ENCODE results near the gene GDE1. TPM values are rescaled to one million over a fixed set of nuclear protein-coding genes. Genes with fewer than 3 reads are reported as not detected.

GDE1 gene
- total RNA-seq, 4 donors from 2014 or later, result 41.7 to 65.0 (median 58.6) TPM

DNA sequence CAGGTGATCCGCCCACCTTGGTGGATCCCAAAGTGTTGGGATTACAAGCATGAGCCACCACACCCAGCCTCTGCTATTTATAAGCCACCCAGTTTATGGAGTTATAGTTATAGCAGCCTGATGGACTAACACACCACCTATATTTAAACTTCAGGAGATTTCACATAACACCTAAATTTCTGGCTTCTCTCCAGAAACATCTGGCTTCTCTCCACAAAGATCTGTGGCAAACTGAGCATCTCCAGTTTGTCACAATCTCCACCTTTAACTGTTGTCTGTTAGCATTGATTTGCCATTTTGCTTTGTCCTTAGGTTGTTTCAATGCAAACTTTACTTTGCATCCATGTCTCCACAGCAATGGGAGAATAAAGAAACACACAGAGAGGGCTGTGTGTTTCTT lies 39.6 kb downstream of the GDE1 start:
- intact Hi-C loops (cut with DNase I; ENCODE audit: low total_unique reads), result no loop called here
- no peak overlapping the region for H3K4me3 ChIP-seq (ENCODE audit: low read depth, poor library complexity, severe bottlenecking)
- WGBS, 2 donors, result 54 to 93% methylated on average over 1 of the region's 1 CpG
- TF ChIP-seq, protein P1, sequence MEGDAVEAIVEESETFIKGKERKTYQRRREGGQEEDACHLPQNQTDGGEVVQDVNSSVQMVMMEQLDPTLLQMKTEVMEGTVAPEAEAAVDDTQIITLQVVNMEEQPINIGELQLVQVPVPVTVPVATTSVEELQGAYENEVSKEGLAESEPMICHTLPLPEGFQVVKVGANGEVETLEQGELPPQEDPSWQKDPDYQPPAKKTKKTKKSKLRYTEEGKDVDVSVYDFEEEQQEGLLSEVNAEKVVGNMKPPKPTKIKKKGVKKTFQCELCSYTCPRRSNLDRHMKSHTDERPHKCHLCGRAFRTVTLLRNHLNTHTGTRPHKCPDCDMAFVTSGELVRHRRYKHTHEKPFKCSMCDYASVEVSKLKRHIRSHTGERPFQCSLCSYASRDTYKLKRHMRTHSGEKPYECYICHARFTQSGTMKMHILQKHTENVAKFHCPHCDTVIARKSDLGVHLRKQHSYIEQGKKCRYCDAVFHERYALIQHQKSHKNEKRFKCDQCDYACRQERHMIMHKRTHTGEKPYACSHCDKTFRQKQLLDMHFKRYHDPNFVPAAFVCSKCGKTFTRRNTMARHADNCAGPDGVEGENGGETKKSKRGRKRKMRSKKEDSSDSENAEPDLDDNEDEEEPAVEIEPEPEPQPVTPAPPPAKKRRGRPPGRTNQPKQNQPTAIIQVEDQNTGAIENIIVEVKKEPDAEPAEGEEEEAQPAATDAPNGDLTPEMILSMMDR (IDR thresholded peaks at IDR 0.05), result no peak
- no peak for TF ChIP-seq POLR2A (IDR thresholded peaks at IDR 0.05)
- DNase-seq (ENCODE audit: low spot score in 2 of 2), result no peak

DNA sequence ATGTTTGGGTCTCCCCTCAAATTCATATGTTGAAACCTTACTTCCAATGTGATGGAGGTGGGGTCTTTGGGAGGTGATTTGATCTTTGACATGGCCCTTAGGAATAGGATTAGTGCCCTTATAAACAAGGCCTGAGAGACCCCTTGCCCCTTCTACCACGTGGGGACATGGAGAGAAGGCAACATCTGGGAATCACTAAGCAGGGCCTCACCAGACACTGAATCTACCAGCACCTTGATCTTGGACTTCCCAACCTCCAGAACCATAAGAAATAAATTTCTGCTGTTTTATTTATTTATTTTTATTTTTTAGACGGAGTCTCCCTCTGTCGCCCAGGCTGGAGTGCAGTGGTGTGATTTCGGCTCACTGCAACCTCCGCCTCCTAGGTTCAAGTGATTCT lies 40.1 kb downstream of the GDE1 start:
- intact Hi-C loops (cut with DNase I; ENCODE audit: low total_unique reads), result no loop called here
- TF ChIP-seq, protein P1 (IDR thresholded peaks at IDR 0.05), result no peak
- TF ChIP-seq POLR2A (IDR thresholded peaks at IDR 0.05), result no peak
- 85 to 87% methylated on average over 5 of the region's 5 CpGs for WGBS, 2 donors
- H3K4me3 ChIP-seq (ENCODE audit: low read depth, poor library complexity, severe bottlenecking), result no peak overlapping the region
- no peak for DNase-seq (ENCODE audit: low spot score in 2 of 2)

DNA sequence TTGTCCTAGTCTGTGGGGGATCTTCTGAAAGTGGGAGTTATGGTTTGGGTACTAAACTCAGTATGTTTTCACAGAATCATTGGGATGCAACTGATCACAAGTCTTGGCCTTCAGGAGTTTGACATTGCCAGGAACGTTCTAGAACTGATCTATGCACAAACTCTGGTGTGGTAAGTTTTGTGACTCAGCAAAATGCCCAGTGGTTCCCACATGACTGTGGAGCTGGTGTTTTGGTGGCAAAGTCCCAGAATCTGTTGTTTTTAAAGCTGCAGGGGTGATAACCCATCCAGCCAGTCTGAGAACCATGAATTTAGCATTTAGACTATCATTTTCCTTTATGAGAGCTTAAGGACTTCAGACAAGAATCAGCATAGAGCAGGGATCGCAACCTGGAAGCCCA lies 40.6 kb downstream of the GDE1 start:
- intact Hi-C loops (cut with DNase I; ENCODE audit: low total_unique reads), result no loop called here
- TF ChIP-seq, protein P1 (IDR thresholded peaks at IDR 0.05), result no peak
- no peak for TF ChIP-seq POLR2A (IDR thresholded peaks at IDR 0.05)
- 68 to 75% methylated on average over 2 of the region's 2 CpGs for WGBS, 2 donors

DNA sequence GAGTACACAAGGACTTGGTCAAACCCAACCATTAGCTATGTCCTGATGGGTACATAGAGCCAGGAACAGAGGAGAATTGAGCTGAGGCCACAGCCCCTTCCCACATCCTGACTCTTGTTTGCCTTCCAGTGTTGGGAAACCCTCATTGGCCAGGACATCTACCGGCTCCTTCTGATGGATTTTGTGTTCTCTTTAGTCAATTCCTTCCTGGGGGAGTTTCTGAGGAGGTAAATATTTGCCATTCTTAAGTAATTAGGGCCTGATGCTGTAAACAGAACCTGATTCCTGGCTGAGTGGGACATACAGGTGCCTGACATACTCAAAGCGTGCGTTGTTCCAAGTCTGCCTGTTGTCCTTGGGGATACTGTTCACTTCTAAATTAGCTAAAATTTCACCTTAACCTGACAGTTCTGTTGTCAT lies 42.6 kb downstream of the GDE1 start:
- H3K4me3 ChIP-seq (ENCODE audit: low read depth, poor library complexity, severe bottlenecking), result no peak overlapping the region
- no peak for DNase-seq (ENCODE audit: low spot score in 2 of 2)
- TF ChIP-seq, protein P1 (IDR thresholded peaks at IDR 0.05), result no peak
- no peak for TF ChIP-seq POLR2A (IDR thresholded peaks at IDR 0.05)
- WGBS, 2 donors, result 70 to 72% methylated on average over 3 of the region's 3 CpGs
- intact Hi-C loops (cut with DNase I; ENCODE audit: low total_unique reads), result no loop called here

More for the DNA sequence above, 40.6 kb downstream of the GDE1 start:
- DNase-seq (ENCODE audit: low spot score in 2 of 2), result no peak
- H3K4me3 ChIP-seq (ENCODE audit: low read depth, poor library complexity, severe bottlenecking), result no peak overlapping the region

DNA sequence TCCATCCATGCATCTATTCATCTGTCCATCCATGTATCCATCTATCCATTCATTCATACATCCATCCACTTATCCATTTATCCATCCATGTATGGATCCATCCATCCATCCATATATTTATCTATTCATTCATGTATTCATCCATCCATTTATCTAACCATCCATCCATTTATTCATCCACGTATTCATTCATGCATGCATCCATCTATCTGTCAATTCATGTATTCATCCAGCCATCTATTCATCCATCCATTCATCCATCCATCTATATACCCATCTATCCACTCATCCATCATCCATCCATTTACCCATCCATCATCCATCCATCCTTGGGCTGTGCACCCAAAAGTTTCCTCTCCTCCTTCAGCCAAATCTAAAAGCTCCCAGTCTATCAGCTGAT lies 43.4 kb downstream of the GDE1 start:
- 88 to 89% methylated on average over 1 of the region's 1 CpG for WGBS, 2 donors
- H3K4me3 ChIP-seq (ENCODE audit: low read depth, poor library complexity, severe bottlenecking), result no peak overlapping the region
- no peak for DNase-seq (ENCODE audit: low spot score in 2 of 2)
- TF ChIP-seq, protein P1 (IDR thresholded peaks at IDR 0.05), result no peak
- no peak for TF ChIP-seq POLR2A (IDR thresholded peaks at IDR 0.05)
- intact Hi-C loops (cut with DNase I; ENCODE audit: low total_unique reads), result no loop called here

DNA sequence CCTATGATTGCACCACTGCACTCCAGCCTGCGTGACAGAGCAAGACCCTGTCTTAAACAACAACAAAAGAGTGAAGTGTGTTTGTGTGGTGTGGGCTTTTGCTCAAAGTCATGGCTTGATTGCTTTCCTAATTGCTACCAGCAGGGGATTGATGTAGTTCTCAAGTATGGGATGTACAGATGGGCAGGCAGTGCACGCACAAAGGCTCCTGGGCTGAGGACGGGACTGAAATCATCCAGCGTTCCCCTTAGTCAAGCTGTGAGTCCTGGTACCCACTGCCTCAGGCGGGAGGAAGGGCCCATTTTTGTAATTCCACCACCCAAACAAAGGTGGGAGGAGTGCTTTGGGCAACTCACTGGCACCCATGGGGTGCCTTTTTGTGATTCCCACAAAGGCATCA lies 47.3 kb downstream of the GDE1 start:
- DNase-seq (ENCODE audit: low spot score in 2 of 2), result no peak
- no peak overlapping the region for H3K4me3 ChIP-seq (ENCODE audit: low read depth, poor library complexity, severe bottlenecking)
- intact Hi-C loops (cut with DNase I; ENCODE audit: low total_unique reads), result no loop called here
- TF ChIP-seq POLR2A (IDR thresholded peaks at IDR 0.05), result no peak
- TF ChIP-seq, protein P1 (IDR thresholded peaks at IDR 0.05), result no peak
- 61 to 65% methylated on average over 5 of the region's 5 CpGs for WGBS, 2 donors

Data from lower leg skin (tissue), 4 donors.